Coronary artery (tissue), 2 donors: ENCODE measurements around the gene UGT1A5.

ENCODE experiments used
- DNase-seq: peaks from one replicate; pipeline ENCODE4 v3.0.0-alpha.2; 2017; ENCODE audit warnings: low spot score
- H3K27ac ChIP-seq, 2 donors: fragments of 200-600 bp; sonication (generic); one replicate each; pipeline ENCODE4 v1.5.1; 2016 to 2019
- H3K4me3 ChIP-seq: fragments of 200-600 bp; sonication (generic); 2 replicates; pipeline ENCODE4 v1.5.1; 2016; ENCODE audit warnings: mild to moderate bottlenecking, moderate library complexity
- TF ChIP-seq, protein P1 (sequence below): fragments of 200-600 bp; sonication (generic); IDR thresholded peaks from one replicate; pipeline ENCODE4 v1.5.1; 2019; ENCODE audit warnings: antibody characterized with exemption

The UGT1A5 gene

DNA sequence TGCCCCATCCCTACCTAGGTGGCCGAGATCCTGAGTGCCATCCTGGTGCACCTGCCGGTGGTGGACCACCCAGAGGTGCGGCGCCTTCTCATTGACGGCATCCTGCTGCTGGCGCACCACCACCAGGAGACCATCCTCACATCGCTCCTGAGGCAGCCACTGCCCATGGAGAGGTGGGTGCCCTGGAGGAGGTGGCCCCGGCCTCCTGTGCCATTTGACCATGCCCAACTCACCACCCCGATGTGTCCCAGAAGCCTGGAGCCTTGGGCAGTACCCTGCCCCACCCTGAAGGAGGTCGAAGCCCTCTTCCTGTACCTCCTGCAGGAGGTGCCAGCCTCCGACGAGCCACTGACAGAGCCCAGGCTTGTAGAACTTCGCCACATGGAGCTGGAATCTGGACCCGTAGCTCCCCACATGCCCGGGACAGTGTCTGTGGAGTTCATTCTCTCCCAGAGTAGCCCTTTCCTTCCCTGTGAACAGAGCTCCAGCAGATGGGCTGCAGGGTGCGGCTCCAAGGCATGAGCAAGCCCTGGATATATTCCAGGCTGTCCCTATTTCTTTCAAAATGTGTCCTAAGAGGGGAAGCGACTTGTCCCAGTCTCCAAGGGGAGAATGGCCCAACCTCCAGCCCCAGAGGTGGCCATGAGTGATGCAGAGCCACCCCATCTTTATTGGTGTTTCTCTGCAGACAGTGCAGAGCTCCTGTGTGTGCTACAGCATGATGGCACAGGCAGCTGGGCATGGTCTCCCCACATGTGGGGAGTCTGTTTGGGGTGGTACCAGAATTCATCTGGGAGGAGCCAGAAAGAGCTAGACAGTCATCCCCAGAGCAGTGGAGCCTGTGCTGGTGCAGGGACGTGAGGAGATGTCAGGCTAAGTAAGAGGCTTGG, 107.4 kb downstream of the UGT1A5 start:
- TF ChIP-seq, protein P1, sequence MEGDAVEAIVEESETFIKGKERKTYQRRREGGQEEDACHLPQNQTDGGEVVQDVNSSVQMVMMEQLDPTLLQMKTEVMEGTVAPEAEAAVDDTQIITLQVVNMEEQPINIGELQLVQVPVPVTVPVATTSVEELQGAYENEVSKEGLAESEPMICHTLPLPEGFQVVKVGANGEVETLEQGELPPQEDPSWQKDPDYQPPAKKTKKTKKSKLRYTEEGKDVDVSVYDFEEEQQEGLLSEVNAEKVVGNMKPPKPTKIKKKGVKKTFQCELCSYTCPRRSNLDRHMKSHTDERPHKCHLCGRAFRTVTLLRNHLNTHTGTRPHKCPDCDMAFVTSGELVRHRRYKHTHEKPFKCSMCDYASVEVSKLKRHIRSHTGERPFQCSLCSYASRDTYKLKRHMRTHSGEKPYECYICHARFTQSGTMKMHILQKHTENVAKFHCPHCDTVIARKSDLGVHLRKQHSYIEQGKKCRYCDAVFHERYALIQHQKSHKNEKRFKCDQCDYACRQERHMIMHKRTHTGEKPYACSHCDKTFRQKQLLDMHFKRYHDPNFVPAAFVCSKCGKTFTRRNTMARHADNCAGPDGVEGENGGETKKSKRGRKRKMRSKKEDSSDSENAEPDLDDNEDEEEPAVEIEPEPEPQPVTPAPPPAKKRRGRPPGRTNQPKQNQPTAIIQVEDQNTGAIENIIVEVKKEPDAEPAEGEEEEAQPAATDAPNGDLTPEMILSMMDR: no peak
- Histone ChIP-seq H3K27ac (no peak overlapping the region), H3K4me3 (no peak overlapping the region)
- peak; percentile 58 for DNase-seq

DNA sequence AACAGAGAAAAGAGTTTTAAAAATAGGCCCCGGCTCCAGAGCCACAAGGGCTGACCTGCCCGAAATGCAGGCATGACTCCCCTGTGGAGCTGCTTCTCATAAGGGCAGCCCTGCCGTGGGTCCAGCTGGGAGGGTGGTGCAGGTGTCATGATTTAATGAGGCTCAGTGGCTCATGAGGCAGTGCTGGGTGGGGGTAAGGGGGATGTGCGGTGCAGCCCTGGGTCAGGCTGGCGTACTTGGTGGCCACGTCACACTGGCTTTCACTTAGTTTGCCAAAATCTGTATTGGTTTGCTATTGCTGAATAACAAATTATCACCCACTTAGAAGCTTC, 108.0 kb downstream of the UGT1A5 start:
- Histone ChIP-seq H3K4me3 (no peak overlapping the region), H3K27ac (no peak overlapping the region)
- TF ChIP-seq, protein P1: no peak
- peak; percentile 60 for DNase-seq

DNA sequence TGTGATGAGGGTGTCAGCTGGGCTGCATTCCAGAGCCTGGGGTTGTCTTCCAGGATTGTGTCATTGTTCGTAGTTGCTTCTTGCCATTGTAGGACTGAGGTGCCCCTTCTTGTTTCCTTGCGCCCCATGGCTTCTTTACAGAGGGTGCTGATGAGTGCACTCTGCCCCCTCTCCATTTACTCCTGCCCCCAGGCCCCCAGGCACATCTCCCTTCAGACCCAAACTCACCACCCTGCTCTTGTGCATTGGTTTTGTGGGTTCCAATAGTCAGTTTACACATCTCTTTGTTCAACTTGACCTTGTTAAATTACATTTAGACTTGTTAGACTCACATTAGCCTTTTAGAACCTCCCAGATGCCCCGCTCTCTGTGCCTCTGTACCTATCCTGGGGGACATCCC, 108.5 kb downstream of the UGT1A5 start:
- peak; percentile 45 for DNase-seq
- H3K27ac ChIP-seq: no peak overlapping the region
- TF ChIP-seq, protein P1: no peak
- no peak overlapping the region for H3K4me3 ChIP-seq

DNA sequence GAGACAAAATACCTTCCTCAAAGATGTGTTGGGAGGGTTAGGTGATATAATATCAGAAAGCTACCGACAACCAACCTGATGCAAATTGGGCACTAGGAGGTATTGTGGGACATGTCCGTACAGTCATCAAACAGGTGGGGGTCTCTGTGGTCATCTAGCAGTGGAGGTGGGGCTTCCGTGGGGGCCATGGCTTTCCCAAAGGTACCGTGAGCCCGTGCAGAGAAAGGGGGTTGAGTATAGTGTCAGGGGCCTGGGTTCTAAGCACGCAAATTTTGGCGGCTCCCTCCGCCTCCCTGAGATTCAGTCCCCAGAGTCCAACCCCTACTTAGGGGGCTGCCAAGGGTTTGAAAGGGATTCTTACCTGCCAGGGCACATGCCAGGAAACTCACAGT, 109.0 kb downstream of the UGT1A5 start:
- Histone ChIP-seq H3K27ac (no peak overlapping the region), H3K4me3 (no peak overlapping the region)
- TF ChIP-seq, protein P1: no peak
- no peak for DNase-seq

DNA sequence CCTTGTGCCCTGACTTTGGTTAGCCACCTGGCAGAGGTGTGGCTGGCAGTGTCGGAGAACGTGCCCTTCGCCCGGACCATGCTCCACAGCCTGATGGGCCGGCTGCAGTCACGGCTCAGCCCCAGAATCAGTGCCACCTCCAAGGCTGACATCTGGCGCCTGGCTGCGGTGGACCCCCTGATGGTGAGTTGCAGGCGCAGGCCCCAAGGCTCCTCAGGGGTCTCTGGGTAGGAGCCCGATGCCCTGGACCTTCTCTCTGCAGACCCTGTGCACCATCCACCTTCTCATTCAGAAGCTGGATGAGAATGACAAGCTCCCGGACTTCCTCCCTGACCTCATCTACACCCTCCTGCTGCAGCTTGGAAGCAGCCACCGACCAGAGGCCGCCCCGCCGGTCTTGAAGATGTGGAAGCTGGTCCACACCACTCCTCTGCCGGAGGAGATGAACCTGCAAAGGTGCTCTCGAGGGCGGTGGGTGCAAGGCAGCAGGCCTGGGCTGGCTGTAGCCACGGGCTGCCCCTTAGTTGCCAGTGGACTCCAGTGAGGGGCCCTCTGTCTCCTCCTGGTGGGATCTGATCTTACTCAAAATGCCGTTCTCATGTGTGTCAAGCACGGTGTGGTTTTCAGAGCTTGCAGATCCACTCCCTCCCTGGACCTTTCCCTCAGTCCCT, 109.5 kb downstream of the UGT1A5 start:
- peak; percentile 68 for DNase-seq
- H3K27ac ChIP-seq: no peak overlapping the region
- no peak overlapping the region for H3K4me3 ChIP-seq
- TF ChIP-seq, protein P1: no peak
